K562 (cell line): ENCODE measurements around the gene TRMT112. TPM values are rescaled to one million over a fixed set of nuclear protein-coding genes. Genes with fewer than 3 reads are reported as not detected.

ENCODE experiments used
- CREBBP ChIP-seq: IDR thresholded peaks from one replicate; pipeline ENCODE4 v1.6.1; 2012; ENCODE audit warnings: low read depth, mild to moderate bottlenecking, control low read depth, inconsistent platforms, low read length
- ELF1 ChIP-seq: fragments of 200-800 bp; sonication (Bioruptor generic); IDR thresholded peaks from 2 replicates; pipeline ENCODE4 v1.6.1; 2016; ENCODE audit warnings: missing genetic modification characterization, missing compliant biosample characterization
- ELK3 ChIP-seq: fragments of 450-650 bp; formaldehyde crosslinking; IDR thresholded peaks from 2 replicates; pipeline ENCODE4 v1.4.0; 2020; ENCODE audit warnings: mild to moderate bottlenecking
- ETV5 ChIP-seq: sonication (generic); formaldehyde crosslinking; IDR thresholded peaks from 2 replicates; pipeline ENCODE4 v1.4.0; 2020; ENCODE audit warnings: low read depth, mild to moderate bottlenecking, missing genetic modification reagents
- FOXA1 ChIP-seq: fragments of 450-650 bp; IDR thresholded peaks from 2 replicates; pipeline ENCODE4 v1.6.1; 2016; ENCODE audit warnings: mild to moderate bottlenecking, borderline replicate concordance
- HNRNPK ChIP-seq: fragments of 200-400 bp; formaldehyde crosslinking; IDR thresholded peaks from one replicate; pipeline ENCODE4 v1.6.1; 2018; ENCODE audit warnings: mild to moderate bottlenecking, low read depth, low read length; ENCODE audit not compliant: poor library complexity, severe bottlenecking
- ILK ChIP-seq: fragments of 450-650 bp; IDR thresholded peaks from 2 replicates; pipeline ENCODE4 v1.6.1; 2016; ENCODE audit warnings: missing genetic modification characterization, low read depth, mild to moderate bottlenecking, missing compliant biosample characterization, moderate library complexity, borderline replicate concordance
- IRF2 ChIP-seq: sonication (generic); formaldehyde crosslinking; IDR thresholded peaks from 2 replicates; pipeline ENCODE4 v1.8.1; 2022; ENCODE audit warnings: mild to moderate bottlenecking, missing genetic modification reagents
- MAFK ChIP-seq: IDR thresholded peaks from 2 replicates; pipeline ENCODE4 v1.6.1; 2011; ENCODE audit warnings: low read length, improper control_type of control experiment
- MCM7 ChIP-seq, 2 experiments: fragments of 450-650 bp; IDR thresholded peaks; 2 replicates each; pipeline ENCODE4 v1.6.1; 2016 to 2018
- POLR2A ChIP-seq: fragments of 450-650 bp; conservative IDR thresholded peaks from 2 replicates; pipeline ENCODE4 v1.6.1; 2016
- RREB1 ChIP-seq: fragments of 250-450 bp; sonication (Bioruptor Pico); IDR thresholded peaks from 2 replicates; pipeline ENCODE4 v1.4.0; 2020
- SAFB ChIP-seq: fragments of 200-400 bp; formaldehyde crosslinking; IDR thresholded peaks from 2 replicates; pipeline ENCODE4 v1.6.1; 2017; ENCODE audit warnings: low read depth, low read length, borderline replicate concordance
- XRCC3 ChIP-seq: fragments of 450-650 bp; IDR thresholded peaks from 2 replicates; pipeline ENCODE4 v1.6.1; 2017; ENCODE audit warnings: mild to moderate bottlenecking, moderate library complexity
- ZEB2 ChIP-seq: fragments of 450-650 bp; IDR thresholded peaks from 2 replicates; pipeline ENCODE4 v1.6.1; 2016
- ZFP91 ChIP-seq: sonication (generic); formaldehyde crosslinking; IDR thresholded peaks from 2 replicates; pipeline ENCODE4 v1.8.0; 2022; ENCODE audit warnings: mild to moderate bottlenecking, missing genetic modification reagents
- ZNF184 ChIP-seq: sonication (generic); formaldehyde crosslinking; IDR thresholded peaks from 2 replicates; pipeline ENCODE4 v1.5.0; 2020; ENCODE audit warnings: missing genetic modification reagents
- ZNF280B ChIP-seq: fragments of 250-450 bp; sonication (Bioruptor Pico); IDR thresholded peaks from 2 replicates; pipeline ENCODE4 v1.5.1; 2021; ENCODE audit warnings: mild to moderate bottlenecking
- ZNF507 ChIP-seq: conservative IDR thresholded peaks from 2 replicates; pipeline ENCODE4 v1.6.1; 2017; ENCODE audit warnings: missing genetic modification characterization, missing compliant biosample characterization
- ZNF695 ChIP-seq: fragments of 450-650 bp; formaldehyde crosslinking; IDR thresholded peaks from 2 replicates; pipeline ENCODE4 v1.4.0; 2020; ENCODE audit warnings: mild to moderate bottlenecking, moderate library complexity
- polyA plus RNA-seq, 8 experiments: library from polyadenylated mRNA; depleted of rRNA in 4 of 8; stranded (reverse) in 5 of 8; unstranded in 3 of 8; fragments of >200 nt; fragmentation: Nextera tagmentation in 2 of 8; fragmentation: Illumina TruSeq in 1 of 8; extraction: Ambion mirVana in 2 of 8; extraction: Trizol in 1 of 8; gene quantifications; 2 replicates each; pipeline versions ENCODE4 v1.2.1 to v1.2.3, GENCODE V29; 2011 to 2014; ENCODE audit warnings: inconsistent platforms in 1 of 8, missing spikeins in 1 of 8
- total RNA-seq, 7 experiments: library from RNA; depleted of rRNA in 6 of 7; stranded (reverse); fragments of >200 nt in 6 of 7; fragmentation: Illumina TruSeq in 2 of 7; extraction: Trizol in 2 of 7; gene quantifications; 2 replicates each; pipeline versions ENCODE4 v1.2.1 to v1.2.3, GENCODE V29; 2011 to 2021; ENCODE audit warnings: low replicate concordance in 1 of 7

The TRMT112 gene
- total and polyA plus RNA-seq, 9 of the 15 experiments (the other 6 are each of a cell fraction or from before 2014, with no cell fraction given): 162 to 444 (median 300) TPM

GRCh38 chr11:64269540-64270220, 47.7 kb downstream of the TRMT112 start (continued):
- TF ChIP-seq RREB1 (CRISPR knock-in tag) (no peak; the same call in 1 of the 2 replicates), FOXA1 (no peak), ZFP91 (CRISPR knock-in tag) (no peak), ZNF280B (CRISPR knock-in tag) (no peak), ZNF695 (CRISPR knock-in tag) (no peak), CREBBP (no peak), IRF2 (no peak), ZEB2 (no peak), XRCC3 (no peak), ETV5 (peak; percentile 93), HNRNPK (no peak), ZNF507 (tag) (no peak), MAFK (peak; percentile 48), ELF1 (tag) (peak; percentile 100), POLR2A (peak; percentile 77), ELK3 (no peak), ILK (no peak), MCM7 (IDR thresholded peaks at IDR 0.05) (no peak), SAFB (no peak), ZNF184 (no peak)
